K562 (cell line): ENCODE results near the gene ERCC6. TPM values are rescaled to one million over a fixed set of nuclear protein-coding genes. Genes with fewer than 3 reads are reported as not detected.

Experiments used
- ATAC-seq: fragments of 200-7000 bp; cut with Tn5 transposase; 3 replicates; pipeline ENCODE4 v1.9.1; 2020; ENCODE audit warnings: moderate library complexity
- BruUV-seq: library from RNA; stranded (reverse); fragments of 400-500 nt; replicated peaks from 2 replicates; lab custom pipeline; 2021; lab: Mats Ljungman, UMichigan
- CTCF ChIA-PET: fragments of 300-600 bp; formaldehyde crosslinking; extraction: SDS; loops from one replicate; lab custom pipeline; 2021; ENCODE audit warnings: low intra/inter-chr PET ratio; lab: Yijun Ruan, JAX
- POLR2A ChIA-PET: fragments of 300-600, 350-650 bp; sonication (Branson Sonifier 250); formaldehyde crosslinking; extraction: SDS; loops from one replicate; lab custom pipeline; 2021; ENCODE audit warnings: antibody characterized with exemption, inconsistent platforms; lab: Yijun Ruan, JAX
- DNase-seq, 4 experiments: peaks; one replicate each; pipeline versions ENCODE4 v3.0.0 to v3.0.0-alpha.2; 2011 to 2018; ENCODE audit warnings: low spot score in 3 of 4, mixed read lengths in 3 of 4; ENCODE audit errors: extremely low read depth in 1 of 4
- FAIRE-seq: peaks from 2 replicates; lab custom pipeline; 2011; peaks lifted over from hg19 to GRCh38; lab: Jason Lieb, UNC
- H2AFZ ChIP-seq: 2 replicates; pipeline ENCODE4 v1.6.0; 2011; ENCODE audit warnings: low read depth, low read length, control low read depth, inconsistent platforms
- H3K27ac ChIP-seq: fragments of 200-600 bp; 3 replicates; pipeline ENCODE4 v1.8.0; 2011; ENCODE audit warnings: low read depth, mild to moderate bottlenecking, control low read depth, inconsistent platforms, low read length, moderate library complexity, mixed read lengths; ENCODE audit errors: extremely low read depth
- H3K27me3 ChIP-seq, 2 experiments: fragments of 300-600 bp in 1 of 2; 2 replicates in 1 of 2; 3 replicates in 1 of 2; pipeline versions ENCODE4 v1.6.0 to v1.8.0; 2011; ENCODE audit warnings: inconsistent platforms in 2 of 2, low read length in 2 of 2, mild to moderate bottlenecking in 1 of 2, mixed read lengths in 1 of 2, moderate library complexity in 1 of 2; ENCODE audit not compliant: control insufficient read depth in 2 of 2, insufficient read depth in 2 of 2
- H3K36me3 ChIP-seq: fragments of 300-600 bp; 3 replicates; pipeline ENCODE4 v1.8.0; 2011; ENCODE audit warnings: mild to moderate bottlenecking, low read length, inconsistent platforms; ENCODE audit not compliant: control insufficient read depth, insufficient read depth
- H3K4me1 ChIP-seq, 2 experiments: fragments of 200-600 bp in 1 of 2; replicated peaks in 1 of 2; 2 replicates in 1 of 2; 3 replicates in 1 of 2; pipeline versions ENCODE4 v1.5.1 to v1.8.0; 2011; ENCODE audit warnings: inconsistent platforms in 2 of 2, low read length in 2 of 2, mild to moderate bottlenecking in 1 of 2, mixed read lengths in 1 of 2, moderate library complexity in 1 of 2; ENCODE audit not compliant: control insufficient read depth in 2 of 2, insufficient read depth in 2 of 2
- H3K4me2 ChIP-seq: 2 replicates; pipeline ENCODE4 v1.6.1; 2011; ENCODE audit warnings: low read length, control low read depth, inconsistent platforms, mixed read lengths; ENCODE audit not compliant: insufficient read depth
- H3K4me3 ChIP-seq: fragments of 200-600 bp; sonication (generic), shearing (Covaris generic); 2 replicates; pipeline ENCODE4 v1.5.1; 2016; ENCODE audit warnings: control low read depth, inconsistent platforms
- H3K79me2 ChIP-seq: fragments of 200-600 bp; 3 replicates; pipeline ENCODE4 v1.8.0; 2011; ENCODE audit warnings: low read length, inconsistent platforms; ENCODE audit not compliant: control insufficient read depth, insufficient read depth
- H3K9ac ChIP-seq, 2 experiments: 2 replicates each; pipeline versions ENCODE4 v1.6.0 to v1.6.1; 2011; ENCODE audit warnings: low read depth in 2 of 2, low read length in 2 of 2, control low read depth in 1 of 2, inconsistent platforms in 1 of 2, mild to moderate bottlenecking in 1 of 2, mixed read lengths in 1 of 2; ENCODE audit not compliant: insufficient read depth in 1 of 2
- H3K9me1 ChIP-seq: one replicate; pipeline ENCODE4 v1.6.0; 2011; ENCODE audit warnings: inconsistent platforms, mild to moderate bottlenecking, low read length, moderate library complexity; ENCODE audit not compliant: control insufficient read depth, insufficient read depth
- H3K9me3 ChIP-seq: replicated peaks from 2 replicates; pipeline ENCODE4 v1.5.1; 2011; ENCODE audit warnings: low read depth, low read length, inconsistent platforms; ENCODE audit not compliant: control insufficient read depth, insufficient read depth
- H4K20me1 ChIP-seq: replicated peaks from 2 replicates; pipeline ENCODE4 v1.6.1; 2011; ENCODE audit warnings: low read length, inconsistent platforms, mixed read lengths; ENCODE audit not compliant: control insufficient read depth, insufficient read depth
- CHCHD3 ChIP-seq: fragments of 250-450 bp; sonication (Bioruptor Pico); IDR thresholded peaks from 2 replicates; pipeline ENCODE4 v2.1.2; 2022; ENCODE audit warnings: mild to moderate bottlenecking
- GATAD2B ChIP-seq: fragments of 450-650 bp; IDR thresholded peaks from 2 replicates; pipeline ENCODE4 v1.6.1; 2017; ENCODE audit warnings: mild to moderate bottlenecking, borderline replicate concordance
- GTF2A2 ChIP-seq: IDR thresholded peaks from 2 replicates; pipeline ENCODE4 v1.6.1; 2016; ENCODE audit warnings: mild to moderate bottlenecking, missing genetic modification characterization, missing compliant biosample characterization
- HDGF ChIP-seq: fragments of 450-650 bp; IDR thresholded peaks from 2 replicates; pipeline ENCODE4 v1.6.1; 2016
- HMG20B ChIP-seq: fragments of 250-450 bp; sonication (Bioruptor Pico); IDR thresholded peaks from 2 replicates; pipeline ENCODE4 v1.5.0; 2021; ENCODE audit warnings: mild to moderate bottlenecking
- TAF7 ChIP-seq: fragments of 450-650 bp; IDR thresholded peaks from 2 replicates; pipeline ENCODE4 v1.6.1; 2016; ENCODE audit warnings: missing genetic modification characterization, missing compliant biosample characterization
- TAL1 ChIP-seq: fragments of 450-650 bp; IDR thresholded peaks from 2 replicates; pipeline ENCODE4 v1.6.1; 2016; ENCODE audit warnings: mild to moderate bottlenecking
- TEAD2 ChIP-seq: fragments of 450-650 bp; IDR thresholded peaks from 2 replicates; pipeline ENCODE4 v1.6.1; 2016; ENCODE audit warnings: missing genetic modification characterization, control low read depth, missing compliant biosample characterization
- ZBED1 ChIP-seq: IDR thresholded peaks from 2 replicates; pipeline ENCODE4 v1.6.1; 2014
- WGBS: fragments of 100-300 bp; shearing (Covaris generic); methylation state at CpG from one replicate; pipeline ENCODE4 v1.1.6; 2016; ENCODE audit warnings: low coverage, mixed read lengths; ENCODE audit not compliant: insufficient coverage; ENCODE audit errors: missing lambda C conversion rate; 5-methylcytosine and 5-hydroxymethylcytosine counted together
- in situ Hi-C: fragments of 300-500 bp; cut with MboI; formaldehyde crosslinking; loops from 4 replicates; pipeline ENCODE4 v1.15.0; 2018; ENCODE audit warnings: inconsistent platforms, mixed read lengths
- intact Hi-C: fragments of 100-400 bp; cut with micrococcal nuclease; formaldehyde crosslinking; loops from 2 replicates; pipeline ENCODE4 v1.14.2; 2022
- polyA plus RNA-seq, 8 experiments: library from polyadenylated mRNA; depleted of rRNA in 4 of 8; stranded (reverse) in 5 of 8; unstranded in 3 of 8; fragments of >200 nt; fragmentation: Nextera tagmentation in 2 of 8; fragmentation: Illumina TruSeq in 1 of 8; extraction: Ambion mirVana in 2 of 8; extraction: Trizol in 1 of 8; gene quantifications; 2 replicates each; pipeline versions ENCODE4 v1.2.1 to v1.2.3, GENCODE V29; 2011 to 2014; ENCODE audit warnings: inconsistent platforms in 1 of 8, missing spikeins in 1 of 8
- total RNA-seq, 7 experiments: library from RNA; depleted of rRNA in 6 of 7; stranded (reverse); fragments of >200 nt in 6 of 7; fragmentation: Illumina TruSeq in 2 of 7; extraction: Trizol in 2 of 7; gene quantifications; 2 replicates each; pipeline versions ENCODE4 v1.2.1 to v1.2.3, GENCODE V29; 2011 to 2021; ENCODE audit warnings: low replicate concordance in 1 of 7
- TF ChIP-seq, protein P1 (sequence below), 3 experiments: IDR thresholded peaks in 2 of 3; conservative IDR thresholded peaks in 1 of 3; 2 replicates each; pipeline ENCODE4 v1.5.1; 2011 to 2012; ENCODE audit warnings: low read length in 3 of 3, mild to moderate bottlenecking in 3 of 3, control low read depth in 2 of 3, improper control_type of control experiment in 1 of 3, inconsistent platforms in 1 of 3, low read depth in 1 of 3, mixed read lengths in 1 of 3, moderate library complexity in 1 of 3; ENCODE audit not compliant: insufficient read depth in 2 of 3
- TF ChIP-seq, protein P2 (sequence below): fragments of 200-800 bp; sonication (Bioruptor generic); IDR thresholded peaks from 2 replicates; pipeline ENCODE4 v1.6.1; 2016; ENCODE audit warnings: missing genetic modification characterization, missing compliant biosample characterization

Gene ERCC6
- total and polyA plus RNA-seq, 9 of the 15 experiments (the other 6 are each of a cell fraction or from before 2014, with no cell fraction given), result 7.8 to 17.7 (median 11.8) TPM

GRCh38 chr10:49558190-49558589, 19.3 kb upstream of the ERCC6 start:
- Histone ChIP-seq H3K9ac (no peak overlapping the region), H3K79me2 (no peaks in the 10 kb centered on the region), H3K27me3 (peaks cover 10 to 14% of the 10 kb centered on the region in 2 experiments), H3K9me1 (no peaks in the 10 kb centered on the region), H3K4me1 (no peaks in the 10 kb centered on the region), H3K9me3 (no peaks in the 10 kb centered on the region), H2AFZ (no peak overlapping the region), H3K36me3 (no peaks in the 10 kb centered on the region), H3K4me2 (no peak overlapping the region), H3K4me3 (no peak overlapping the region)
- FAIRE-seq, result no peak
- peak; percentile 75 for ATAC-seq
- 8% methylated on average over 5 of the region's 5 CpGs for WGBS
- POLR2A ChIA-PET, result no interaction called here
- CTCF ChIA-PET, result no interaction called here
- intact Hi-C loops, result no loop called here
- DNase-seq, result no peak
- no TSS peak for BruUV-seq
- TF ChIP-seq HMG20B, result no peak
- TF ChIP-seq, protein P1, sequence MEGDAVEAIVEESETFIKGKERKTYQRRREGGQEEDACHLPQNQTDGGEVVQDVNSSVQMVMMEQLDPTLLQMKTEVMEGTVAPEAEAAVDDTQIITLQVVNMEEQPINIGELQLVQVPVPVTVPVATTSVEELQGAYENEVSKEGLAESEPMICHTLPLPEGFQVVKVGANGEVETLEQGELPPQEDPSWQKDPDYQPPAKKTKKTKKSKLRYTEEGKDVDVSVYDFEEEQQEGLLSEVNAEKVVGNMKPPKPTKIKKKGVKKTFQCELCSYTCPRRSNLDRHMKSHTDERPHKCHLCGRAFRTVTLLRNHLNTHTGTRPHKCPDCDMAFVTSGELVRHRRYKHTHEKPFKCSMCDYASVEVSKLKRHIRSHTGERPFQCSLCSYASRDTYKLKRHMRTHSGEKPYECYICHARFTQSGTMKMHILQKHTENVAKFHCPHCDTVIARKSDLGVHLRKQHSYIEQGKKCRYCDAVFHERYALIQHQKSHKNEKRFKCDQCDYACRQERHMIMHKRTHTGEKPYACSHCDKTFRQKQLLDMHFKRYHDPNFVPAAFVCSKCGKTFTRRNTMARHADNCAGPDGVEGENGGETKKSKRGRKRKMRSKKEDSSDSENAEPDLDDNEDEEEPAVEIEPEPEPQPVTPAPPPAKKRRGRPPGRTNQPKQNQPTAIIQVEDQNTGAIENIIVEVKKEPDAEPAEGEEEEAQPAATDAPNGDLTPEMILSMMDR (IDR thresholded peaks at IDR 0.05 in 2 of 3, conservative IDR thresholded peaks at IDR 0.05 in 1 of 3; ENCODE audit: insufficient read depth in 2 of 3, low read depth in 1 of 3, low read length in 3 of 3), result 0 out of 6 replicates have a peak, but pooled peaks of 1 of the 3 experiments have one; percentile 9
- TF ChIP-seq, all 486 proteins: peak for 1
- Histone ChIP-seq H4K20me1 (no peaks in the 10 kb centered on the region), H3K27ac (no peak overlapping the region)
- in situ Hi-C loops, result no loop called here

GRCh38 chr10:49557681-49558080, 18.8 kb upstream of the ERCC6 start:
- no peak overlapping the region for H3K4me3 ChIP-seq
- intact Hi-C loops, result no loop called here
- no peak overlapping the region for H3K9ac ChIP-seq
- no peaks in the 10 kb centered on the region for H3K4me1 ChIP-seq
- H3K27ac ChIP-seq, result no peak overlapping the region
- H3K4me2 ChIP-seq, result no peak overlapping the region
- ATAC-seq (no peak), FAIRE-seq (no peak), DNase-seq (no peak)
- no peaks in the 10 kb centered on the region for H3K79me2 ChIP-seq
- no peaks in the 10 kb centered on the region for H3K9me1 ChIP-seq
- H3K27me3 ChIP-seq, result peaks cover 10 to 14% of the 10 kb centered on the region in 2 experiments
- H4K20me1 ChIP-seq, result no peaks in the 10 kb centered on the region
- no peaks in the 10 kb centered on the region for H3K36me3 ChIP-seq
- H3K9me3 ChIP-seq, result no peaks in the 10 kb centered on the region
- H2AFZ ChIP-seq, result no peak overlapping the region
- in situ Hi-C loops, result no loop called here
- CTCF ChIA-PET, result no interaction called here
- BruUV-seq, result no TSS peak
- POLR2A ChIA-PET, result interaction anchor here (0.7 kb wide), 1 partner anchor 79 kb away, joined by 3 read pairs; no protein-coding TSS in a partner anchor
- 6% methylated on average over 2 of the region's 2 CpGs for WGBS
- TF ChIP-seq TAF7 (tag) (no peak), GTF2A2 (no peak), ZBED1 (no peak), TEAD2 (tag) (no peak), TAL1 (no peak), CHCHD3 (CRISPR knock-in tag) (no peak), HDGF (no peak), GATAD2B (no peak)
- TF ChIP-seq, protein P2, sequence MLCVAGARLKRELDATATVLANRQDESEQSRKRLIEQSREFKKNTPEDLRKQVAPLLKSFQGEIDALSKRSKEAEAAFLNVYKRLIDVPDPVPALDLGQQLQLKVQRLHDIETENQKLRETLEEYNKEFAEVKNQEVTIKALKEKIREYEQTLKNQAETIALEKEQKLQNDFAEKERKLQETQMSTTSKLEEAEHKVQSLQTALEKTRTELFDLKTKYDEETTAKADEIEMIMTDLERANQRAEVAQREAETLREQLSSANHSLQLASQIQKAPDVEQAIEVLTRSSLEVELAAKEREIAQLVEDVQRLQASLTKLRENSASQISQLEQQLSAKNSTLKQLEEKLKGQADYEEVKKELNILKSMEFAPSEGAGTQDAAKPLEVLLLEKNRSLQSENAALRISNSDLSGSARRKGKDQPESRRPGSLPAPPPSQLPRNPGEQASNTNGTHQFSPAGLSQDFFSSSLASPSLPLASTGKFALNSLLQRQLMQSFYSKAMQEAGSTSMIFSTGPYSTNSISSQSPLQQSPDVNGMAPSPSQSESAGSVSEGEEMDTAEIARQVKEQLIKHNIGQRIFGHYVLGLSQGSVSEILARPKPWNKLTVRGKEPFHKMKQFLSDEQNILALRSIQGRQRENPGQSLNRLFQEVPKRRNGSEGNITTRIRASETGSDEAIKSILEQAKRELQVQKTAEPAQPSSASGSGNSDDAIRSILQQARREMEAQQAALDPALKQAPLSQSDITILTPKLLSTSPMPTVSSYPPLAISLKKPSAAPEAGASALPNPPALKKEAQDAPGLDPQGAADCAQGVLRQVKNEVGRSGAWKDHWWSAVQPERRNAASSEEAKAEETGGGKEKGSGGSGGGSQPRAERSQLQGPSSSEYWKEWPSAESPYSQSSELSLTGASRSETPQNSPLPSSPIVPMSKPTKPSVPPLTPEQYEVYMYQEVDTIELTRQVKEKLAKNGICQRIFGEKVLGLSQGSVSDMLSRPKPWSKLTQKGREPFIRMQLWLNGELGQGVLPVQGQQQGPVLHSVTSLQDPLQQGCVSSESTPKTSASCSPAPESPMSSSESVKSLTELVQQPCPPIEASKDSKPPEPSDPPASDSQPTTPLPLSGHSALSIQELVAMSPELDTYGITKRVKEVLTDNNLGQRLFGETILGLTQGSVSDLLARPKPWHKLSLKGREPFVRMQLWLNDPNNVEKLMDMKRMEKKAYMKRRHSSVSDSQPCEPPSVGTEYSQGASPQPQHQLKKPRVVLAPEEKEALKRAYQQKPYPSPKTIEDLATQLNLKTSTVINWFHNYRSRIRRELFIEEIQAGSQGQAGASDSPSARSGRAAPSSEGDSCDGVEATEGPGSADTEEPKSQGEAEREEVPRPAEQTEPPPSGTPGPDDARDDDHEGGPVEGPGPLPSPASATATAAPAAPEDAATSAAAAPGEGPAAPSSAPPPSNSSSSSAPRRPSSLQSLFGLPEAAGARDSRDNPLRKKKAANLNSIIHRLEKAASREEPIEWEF (CRISPR knock-in tag), result no peak
